Astrocyte (in vitro differentiated cells and primary cell): ENCODE data around the gene ATP8A1. TPM values are rescaled to one million over a fixed set of nuclear protein-coding genes. Genes with fewer than 3 reads are reported as not detected.

ENCODE experiments used
- DNase-seq: peaks from one replicate; pipeline ENCODE4 v3.0.0-alpha.2; 2010; ENCODE audit warnings: low read depth
- FAIRE-seq: peaks from 2 replicates; lab custom pipeline; 2011; peaks lifted over from hg19 to GRCh38; lab: Jason Lieb, UNC
- H2AFZ ChIP-seq: 2 replicates; pipeline ENCODE4 v1.6.0; 2012; ENCODE audit warnings: low read depth, low read length, inconsistent platforms
- H3K27ac ChIP-seq: 2 replicates; pipeline ENCODE4 v1.5.1; 2011; ENCODE audit warnings: low read depth, low read length, inconsistent platforms
- H3K27me3 ChIP-seq: 2 replicates; pipeline ENCODE4 v1.6.0; 2011; ENCODE audit warnings: low read length, inconsistent platforms; ENCODE audit not compliant: insufficient read depth
- H3K36me3 ChIP-seq: 2 replicates; pipeline ENCODE4 v1.5.1; 2011; ENCODE audit warnings: low read length, inconsistent platforms; ENCODE audit not compliant: insufficient read depth
- H3K4me1 ChIP-seq: 2 replicates; pipeline ENCODE4 v1.5.1; 2011; ENCODE audit warnings: low read length, inconsistent platforms; ENCODE audit not compliant: insufficient read depth
- H3K4me2 ChIP-seq: 2 replicates; pipeline ENCODE4 v1.6.0; 2012; ENCODE audit warnings: low read length, inconsistent platforms
- H3K4me3 ChIP-seq: 2 replicates; pipeline ENCODE4 v1.5.1; 2011; ENCODE audit warnings: low read depth, mild to moderate bottlenecking, low read length, inconsistent platforms; ENCODE audit not compliant: insufficient read depth
- H3K79me2 ChIP-seq: 2 replicates; pipeline ENCODE4 v1.6.0; 2012; ENCODE audit warnings: mild to moderate bottlenecking, low read length, inconsistent platforms; ENCODE audit not compliant: insufficient read depth
- H3K9ac ChIP-seq: 2 replicates; pipeline ENCODE4 v1.6.0; 2012; ENCODE audit warnings: mild to moderate bottlenecking, low read length, inconsistent platforms
- H3K9me3 ChIP-seq: 2 replicates; pipeline ENCODE4 v1.5.1; 2012; ENCODE audit warnings: low read depth, mild to moderate bottlenecking, low read length, inconsistent platforms; ENCODE audit not compliant: insufficient read depth
- H4K20me1 ChIP-seq: 2 replicates; pipeline ENCODE4 v1.6.0; 2012; ENCODE audit warnings: low read length, inconsistent platforms; ENCODE audit not compliant: insufficient read depth
- H3K27ac Mint-ChIP-seq: one replicate; pipeline ENCODE4 v1.8.0; 2021; ENCODE audit warnings: mild to moderate bottlenecking, mixed read lengths; ENCODE audit not compliant: unreplicated experiment
- H3K27me3 Mint-ChIP-seq: one replicate; pipeline ENCODE4 v1.8.0; 2021; ENCODE audit warnings: low read depth, mixed read lengths; ENCODE audit not compliant: unreplicated experiment
- H3K36me3 Mint-ChIP-seq: one replicate; pipeline ENCODE4 v1.8.0; 2021; ENCODE audit warnings: low read depth, mixed read lengths; ENCODE audit not compliant: unreplicated experiment
- H3K4me1 Mint-ChIP-seq: one replicate; pipeline ENCODE4 v1.8.0; 2021; ENCODE audit warnings: low read depth, mixed read lengths; ENCODE audit not compliant: unreplicated experiment
- H3K4me3 Mint-ChIP-seq: one replicate; pipeline ENCODE4 v1.8.0; 2021; ENCODE audit warnings: mild to moderate bottlenecking, moderate library complexity, mixed read lengths; ENCODE audit not compliant: unreplicated experiment
- H3K9me3 Mint-ChIP-seq: one replicate; pipeline ENCODE4 v1.8.0; 2021; ENCODE audit warnings: mild to moderate bottlenecking, mixed read lengths; ENCODE audit not compliant: unreplicated experiment
- CTCF ChIP-seq: IDR thresholded peaks from 2 replicates; pipeline ENCODE4 v1.5.1; 2011; ENCODE audit warnings: low read depth, mild to moderate bottlenecking, inconsistent platforms, low read length, moderate library complexity; ENCODE audit not compliant: insufficient read depth
- EZH2 ChIP-seq: IDR thresholded peaks from 2 replicates; pipeline ENCODE4 v1.6.1; 2012; ENCODE audit warnings: mild to moderate bottlenecking, low read length, inconsistent platforms; ENCODE audit not compliant: insufficient read depth
- total RNA-seq: library from RNA; stranded (reverse); gene quantifications from 2 replicates; pipeline ENCODE4 v1.2.1, GENCODE V29; 2021

The ATP8A1 gene
- total RNA-seq, 1 donor from 2014 or later, result 2.9 TPM

DNA sequence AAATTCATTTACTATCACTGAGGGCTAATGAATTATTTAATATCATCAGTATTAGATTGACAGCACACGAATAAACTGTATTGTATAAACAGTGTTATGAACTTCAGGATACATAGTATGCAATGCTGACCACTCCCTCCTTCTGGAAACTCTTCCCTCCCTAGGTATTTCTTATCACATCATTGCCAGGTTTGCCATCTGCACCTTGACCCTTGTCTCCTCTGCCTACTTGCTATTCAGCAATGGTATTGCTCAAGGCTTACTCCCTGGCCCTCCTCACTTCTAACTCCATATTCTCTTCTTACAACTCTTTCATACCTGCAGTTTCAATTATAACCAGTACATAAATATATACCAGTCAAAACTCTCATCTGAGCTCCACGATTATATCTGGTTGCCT is 38.9 kb downstream of the ATP8A1 start:
- Histone ChIP-seq H3K4me3 (no peak overlapping the region), H4K20me1 (no peaks in the 10 kb centered on the region), H3K9me3 (no peaks in the 10 kb centered on the region), H3K27me3 (no peaks in the 10 kb centered on the region), H3K79me2 (no peaks in the 10 kb centered on the region), H2AFZ (no peak overlapping the region), H3K27ac (no peak overlapping the region), H3K9ac (no peak overlapping the region), H3K4me2 (no peak overlapping the region), H3K36me3 (no peaks in the 10 kb centered on the region), H3K4me1 (no peaks in the 10 kb centered on the region)
- no peak for FAIRE-seq
- Mint-ChIP-seq H3K4me1 (no peaks in the 10 kb centered on the region), H3K9me3 (no peaks in the 10 kb centered on the region), H3K4me3 (no peak overlapping the region), H3K27ac (no peak overlapping the region), H3K27me3 (no peaks in the 10 kb centered on the region), H3K36me3 (no peaks in the 10 kb centered on the region)
- no peak for TF ChIP-seq EZH2
- TF ChIP-seq CTCF, result no peak
- DNase-seq, result no peak

GRCh38 chr4:42617030-42617429 is 39.9 kb downstream of the ATP8A1 start:
- no peaks in the 10 kb centered on the region for H4K20me1 ChIP-seq
- Mint-ChIP-seq H3K27me3 (no peaks in the 10 kb centered on the region), H3K4me1 (no peaks in the 10 kb centered on the region), H3K9me3 (no peaks in the 10 kb centered on the region), H3K4me3 (no peak overlapping the region), H3K36me3 (no peaks in the 10 kb centered on the region), H3K27ac (no peak overlapping the region)
- DNase-seq, result no peak
- no peaks in the 10 kb centered on the region for H3K4me1 ChIP-seq
- no peak overlapping the region for H2AFZ ChIP-seq
- no peak for FAIRE-seq
- TF ChIP-seq CTCF, result no peak
- no peak for TF ChIP-seq EZH2
- H3K27me3 ChIP-seq, result no peaks in the 10 kb centered on the region
- H3K4me2 ChIP-seq, result no peak overlapping the region
- H3K79me2 ChIP-seq, result no peaks in the 10 kb centered on the region
- no peak overlapping the region for H3K4me3 ChIP-seq
- H3K27ac ChIP-seq, result no peak overlapping the region
- H3K36me3 ChIP-seq, result no peaks in the 10 kb centered on the region
- no peak overlapping the region for H3K9ac ChIP-seq
- H3K9me3 ChIP-seq, result no peaks in the 10 kb centered on the region

DNA sequence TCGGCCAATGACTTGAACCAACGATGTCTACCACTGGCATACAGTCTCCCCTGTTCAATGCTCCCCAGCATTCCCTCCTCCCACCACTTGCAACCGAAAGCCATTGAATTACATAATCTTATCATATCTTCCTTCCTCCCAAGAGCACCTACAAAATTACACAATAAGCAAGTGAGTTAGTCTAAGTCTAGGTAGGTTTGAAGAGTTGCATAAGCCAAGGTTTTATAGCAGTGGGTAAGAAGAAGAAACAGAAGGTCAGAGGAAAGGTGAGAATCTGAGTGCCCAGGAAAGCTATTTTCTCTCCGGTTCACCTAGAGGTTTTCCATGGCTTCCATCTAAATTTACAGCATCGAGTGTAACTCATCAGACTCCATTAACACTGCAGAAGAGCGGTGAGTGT is 40.3 kb downstream of the ATP8A1 start:
- Histone ChIP-seq H3K27ac (no peak overlapping the region), H3K79me2 (no peaks in the 10 kb centered on the region), H3K9ac (no peak overlapping the region), H3K4me2 (no peak overlapping the region), H3K27me3 (no peaks in the 10 kb centered on the region), H4K20me1 (no peaks in the 10 kb centered on the region), H3K4me1 (no peaks in the 10 kb centered on the region), H2AFZ (no peak overlapping the region), H3K4me3 (no peak overlapping the region), H3K9me3 (no peaks in the 10 kb centered on the region), H3K36me3 (no peaks in the 10 kb centered on the region)
- Mint-ChIP-seq H3K36me3 (no peaks in the 10 kb centered on the region), H3K4me3 (no peak overlapping the region), H3K4me1 (no peaks in the 10 kb centered on the region), H3K9me3 (no peaks in the 10 kb centered on the region), H3K27ac (no peak overlapping the region), H3K27me3 (no peaks in the 10 kb centered on the region)
- TF ChIP-seq CTCF, result no peak
- TF ChIP-seq EZH2, result no peak
- DNase-seq (no peak), FAIRE-seq (no peak)
